Keratinocyte (primary cell): ENCODE measurements around the gene UBA3.

Experiments
- CTCF ChIP-seq, 3 experiments: IDR thresholded peaks in 1 of 3; conservative IDR thresholded peaks in 1 of 3; optimal IDR thresholded peaks in 1 of 3; 2 replicates in 2 of 3; 3 replicates in 1 of 3; pipeline versions ENCODE3 to v1.5.1; 2011; ENCODE audit warnings: low read length in 3 of 3, mild to moderate bottlenecking in 3 of 3, moderate library complexity in 2 of 3, control low read depth in 1 of 3, inconsistent platforms in 1 of 3; ENCODE audit not compliant: insufficient read depth in 2 of 3; ENCODE audit errors: extremely low read depth in 1 of 3
- EZH2 ChIP-seq: IDR thresholded peaks from one replicate; pipeline ENCODE4 v1.6.1; 2012; ENCODE audit warnings: inconsistent platforms, mild to moderate bottlenecking, low read length, moderate library complexity

GRCh38 chr3:69044608-69045007 is 35.6 kb downstream of the UBA3 start:
- no peak for TF ChIP-seq CTCF (optimal IDR thresholded peaks at IDR 0.05 in 1 of 3, IDR thresholded peaks at IDR 0.05 in 1 of 3, conservative IDR thresholded peaks at IDR 0.05 in 1 of 3; ENCODE audit: extremely low read depth in 1 of 3, insufficient read depth in 2 of 3, low read length in 3 of 3)
- no peak for TF ChIP-seq EZH2
